GM19240 (cell line): Measurements from ENCODE around the gene KLHL29.

Experiments
- DNase-seq: peaks from one replicate; pipeline ENCODE4 v3.0.0; 2011; ENCODE audit warnings: low spot score; ENCODE audit not compliant: insufficient read length

The KLHL29 gene

DNA sequence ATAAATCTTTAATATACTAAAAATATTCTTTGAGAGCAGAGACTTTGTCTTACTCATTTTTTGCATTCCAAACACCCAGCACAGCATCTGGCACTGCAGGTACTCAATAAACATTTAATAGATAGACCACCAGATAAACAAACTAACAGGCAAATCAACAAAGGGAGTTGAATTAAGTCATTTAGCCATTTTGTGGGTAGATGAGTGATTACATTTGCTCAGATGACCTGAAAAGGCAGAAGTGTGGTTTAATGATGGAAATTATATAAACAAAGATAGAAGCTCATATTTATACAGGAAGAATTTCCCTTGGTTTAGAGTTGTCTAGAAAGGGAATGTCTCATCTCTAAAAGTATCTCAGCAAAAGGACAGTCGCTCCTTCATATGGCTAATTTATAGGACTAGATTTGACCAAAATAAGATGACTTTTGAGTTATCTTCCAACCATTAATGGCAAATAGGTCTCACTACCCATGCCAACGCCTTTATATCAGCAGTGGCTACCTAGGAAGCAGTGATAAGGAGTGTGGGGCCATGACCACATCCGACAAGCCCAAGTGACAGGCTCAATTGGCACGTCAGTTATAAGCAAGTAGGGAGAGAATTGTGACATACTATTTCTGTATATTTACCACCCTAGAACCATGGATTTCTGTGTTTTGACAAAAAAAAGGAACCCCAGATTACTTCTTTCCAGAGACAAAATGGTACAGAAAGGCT is 368.5 kb downstream of the KLHL29 start:
- DNase-seq: no peak

DNA sequence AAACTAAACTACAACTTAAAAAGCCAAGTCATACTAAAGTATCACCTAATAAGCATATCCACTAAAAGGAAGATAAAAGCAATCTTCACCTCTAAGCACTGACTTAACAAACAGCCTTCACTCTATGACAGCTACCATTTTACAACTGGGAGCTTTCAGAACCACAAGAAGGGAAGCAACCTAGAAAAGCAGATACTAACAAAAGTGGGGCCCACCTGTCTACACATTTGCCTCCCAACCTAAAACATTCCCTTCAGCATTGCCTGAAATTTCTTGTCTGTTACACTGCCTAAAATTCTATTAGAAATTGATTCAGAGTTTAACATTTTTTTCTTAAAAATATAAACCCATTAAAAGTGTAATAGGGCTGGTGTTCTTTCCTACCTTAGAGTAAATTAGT is 370.0 kb downstream of the KLHL29 start:
- no peak for DNase-seq

- no peak for DNase-seq
Observed at GRCh38 chr2:23756593-23757292, 371.8 kb downstream of the KLHL29 start.

- DNase-seq: no peak
Observed at GRCh38 chr2:23757686-23758433, 372.9 kb downstream of the KLHL29 start.
